Umbilical cord (tissue), 2 donors: ENCODE measurements around the gene LEMD2. TPM values are rescaled to one million over a fixed set of nuclear protein-coding genes. Genes with fewer than 3 reads are reported as not detected.

Experiments used
- DNase-seq: peaks from one replicate; pipeline ENCODE4 v3.0.0-alpha.2; 2015; ENCODE audit warnings: low spot score
- total RNA-seq: library from RNA; depleted of rRNA; stranded (reverse); fragments of >200 nt; gene quantifications from one replicate; pipeline ENCODE4 v1.2.3, GENCODE V29; 2014; ENCODE audit warnings: low replicate concordance; ENCODE audit not compliant: insufficient read depth

Gene LEMD2
- total RNA-seq, 1 donor from 2014 or later: 29.4 TPM

DNA sequence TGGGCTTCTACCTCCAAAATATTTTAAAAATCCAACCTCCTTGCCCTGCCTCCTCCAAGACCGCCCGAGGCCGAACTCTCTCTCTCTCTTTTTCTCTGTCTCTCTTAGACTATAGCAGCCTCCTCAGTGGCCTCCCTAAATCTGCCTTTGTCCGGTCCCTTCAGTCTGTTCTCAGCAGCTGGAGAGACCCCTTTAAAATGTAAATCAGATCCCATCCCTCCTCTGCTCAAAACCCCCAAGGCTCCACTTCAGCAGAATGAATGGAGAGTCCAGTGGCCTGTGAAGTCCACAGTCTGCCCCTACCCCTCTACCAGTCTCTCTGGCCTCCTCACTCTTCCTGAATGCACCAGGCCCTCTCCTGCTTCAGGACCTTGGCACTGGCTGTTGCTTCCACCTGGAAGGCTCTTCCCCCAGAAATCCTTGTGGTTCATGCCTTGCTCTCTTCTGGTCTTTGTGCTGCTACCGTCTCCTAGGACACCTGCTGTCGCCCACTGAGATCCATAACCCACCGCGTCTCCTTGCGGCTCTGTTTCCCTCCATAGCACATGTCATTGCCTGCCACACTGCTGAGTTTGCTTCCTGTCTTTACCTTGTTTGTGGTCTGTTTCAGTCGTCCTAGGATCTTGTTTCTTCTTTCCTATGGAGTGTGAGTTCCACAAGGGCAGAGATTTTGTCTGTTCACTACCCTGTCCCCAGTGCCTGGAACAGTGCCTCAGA is 8.9 kb upstream of the LEMD2 start:
- DNase-seq: no peak

DNA sequence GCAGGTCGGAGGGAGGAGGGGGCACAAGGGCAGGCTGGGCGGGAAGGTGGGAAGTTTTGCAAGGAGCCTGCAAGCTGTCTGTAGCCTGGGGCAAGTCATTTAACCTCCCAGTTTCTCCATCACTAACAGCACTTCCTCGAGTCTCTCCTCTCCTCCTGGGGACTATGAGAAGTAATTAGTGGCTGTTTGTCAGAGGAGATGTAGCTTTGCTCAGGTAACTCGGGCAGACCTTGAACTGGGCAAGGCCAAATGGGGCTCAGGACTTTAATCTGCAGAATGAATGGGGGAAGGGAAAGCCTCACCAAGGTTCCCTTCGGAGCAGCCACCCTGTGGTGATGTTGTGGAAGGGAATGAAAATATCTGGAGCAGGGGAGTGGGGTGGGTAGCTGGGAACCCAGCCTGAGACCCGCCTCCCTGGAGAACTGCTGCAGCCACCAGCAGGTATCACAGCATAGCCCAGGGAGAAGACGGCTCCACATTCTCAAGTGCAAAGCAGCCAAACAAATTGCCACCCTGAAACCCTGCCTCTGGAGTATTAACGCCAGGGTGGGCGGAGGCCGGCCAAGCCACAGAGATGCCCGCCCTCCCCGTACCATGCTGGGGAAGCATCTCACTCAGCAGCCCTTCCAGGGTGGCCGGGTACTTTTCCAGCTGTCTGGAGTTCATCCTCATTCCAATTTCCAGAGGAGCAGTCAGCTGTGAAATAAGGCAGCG is 6.1 kb upstream of the LEMD2 start:
- no peak for DNase-seq

DNA sequence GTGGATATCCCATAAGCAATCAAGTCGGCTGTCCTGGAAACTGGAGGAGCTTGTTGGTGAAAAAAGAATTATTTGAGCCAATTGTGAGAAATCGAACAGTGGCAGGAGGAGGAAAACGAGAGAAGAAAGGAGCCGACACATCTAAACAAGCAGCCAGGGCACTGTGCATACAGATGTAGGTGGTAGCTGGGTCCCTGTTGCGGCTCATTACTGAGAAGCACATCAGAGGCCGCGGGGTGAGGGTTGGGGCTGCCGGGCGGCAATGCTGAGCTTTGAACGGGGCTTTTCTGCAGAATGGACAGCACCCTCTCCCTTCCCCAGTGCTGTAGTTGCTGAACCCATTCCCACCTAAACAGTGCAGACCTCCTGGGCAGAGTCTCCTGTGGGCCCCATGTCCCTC is 4.1 kb upstream of the LEMD2 start:
- DNase-seq: no peak

DNA sequence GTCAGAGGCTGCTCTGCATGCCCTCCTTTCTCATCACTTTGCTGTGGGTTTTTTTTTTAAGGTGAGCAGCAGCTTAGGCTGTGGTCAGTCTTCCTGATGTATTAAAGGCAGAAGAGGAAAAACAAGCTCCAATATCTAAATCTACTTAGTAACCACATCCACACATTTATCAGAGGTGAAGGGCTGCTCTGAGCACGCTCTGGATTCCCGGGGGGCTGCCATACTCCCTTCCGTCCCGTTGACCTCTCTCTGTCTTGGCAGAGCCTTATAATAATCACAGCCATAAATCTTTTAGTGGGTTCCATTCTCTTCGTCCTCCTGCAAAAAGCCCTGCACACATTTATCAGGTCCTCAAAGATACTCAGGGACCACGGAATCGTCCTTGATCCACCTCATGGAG is 2.7 kb upstream of the LEMD2 start:
- DNase-seq: no peak

DNA sequence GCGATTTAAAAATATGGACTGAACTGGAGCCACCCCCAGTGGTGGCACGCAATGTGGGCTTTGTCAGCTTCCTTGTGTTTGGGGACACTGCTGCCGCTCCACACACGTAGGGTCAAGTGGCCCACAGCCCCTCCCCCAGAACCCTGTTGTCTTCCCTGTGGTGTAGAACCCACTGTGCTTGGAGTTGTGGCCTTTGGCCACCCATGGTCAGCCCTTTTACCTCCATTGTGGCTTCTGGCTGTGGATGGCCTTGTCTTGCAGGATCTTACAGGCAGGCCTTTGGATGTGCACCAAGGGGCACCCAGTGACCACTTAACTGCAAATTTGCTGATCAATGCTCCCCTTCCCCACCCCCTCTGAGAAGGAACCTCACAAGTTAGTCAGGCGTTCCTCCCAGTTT is 2.0 kb upstream of the LEMD2 start:
- no peak for DNase-seq

DNA sequence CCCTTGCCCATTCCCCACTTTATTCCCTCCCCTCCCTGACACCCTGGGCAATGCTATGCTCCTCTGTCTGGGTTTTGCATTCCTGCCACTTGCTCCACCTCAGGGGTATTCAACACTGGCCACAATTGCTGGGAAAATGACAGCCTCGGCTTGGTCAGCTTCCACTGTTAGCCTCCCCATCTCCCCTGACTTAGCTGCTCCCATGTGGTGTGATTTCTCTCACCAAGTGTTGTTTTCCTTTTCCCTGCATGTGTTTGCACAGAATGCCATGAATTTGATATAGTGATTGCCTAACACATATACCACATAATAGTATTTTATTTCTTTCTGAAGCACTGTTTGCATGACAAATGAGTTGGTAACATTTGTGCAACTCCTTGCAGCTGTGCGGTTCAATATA is 1.4 kb upstream of the LEMD2 start:
- no peak for DNase-seq

DNA sequence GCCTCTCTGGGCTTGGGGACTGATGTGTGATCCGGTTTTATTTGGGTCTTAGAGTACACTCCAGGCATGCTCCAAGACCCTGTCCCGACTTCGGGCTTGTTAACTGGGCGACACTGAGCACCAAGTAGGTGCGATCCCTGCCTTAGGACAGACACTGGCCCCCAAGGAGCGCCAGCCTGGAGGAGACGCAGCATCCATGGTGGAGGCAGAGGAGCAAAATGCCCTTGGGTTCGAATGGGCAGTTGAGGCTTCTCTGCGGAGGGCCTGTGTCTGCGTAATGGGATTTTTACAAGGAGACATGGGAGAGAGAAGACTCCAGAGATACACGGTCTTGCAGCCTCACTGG is 593 bp upstream of the LEMD2 start:
- DNase-seq: no peak

DNA sequence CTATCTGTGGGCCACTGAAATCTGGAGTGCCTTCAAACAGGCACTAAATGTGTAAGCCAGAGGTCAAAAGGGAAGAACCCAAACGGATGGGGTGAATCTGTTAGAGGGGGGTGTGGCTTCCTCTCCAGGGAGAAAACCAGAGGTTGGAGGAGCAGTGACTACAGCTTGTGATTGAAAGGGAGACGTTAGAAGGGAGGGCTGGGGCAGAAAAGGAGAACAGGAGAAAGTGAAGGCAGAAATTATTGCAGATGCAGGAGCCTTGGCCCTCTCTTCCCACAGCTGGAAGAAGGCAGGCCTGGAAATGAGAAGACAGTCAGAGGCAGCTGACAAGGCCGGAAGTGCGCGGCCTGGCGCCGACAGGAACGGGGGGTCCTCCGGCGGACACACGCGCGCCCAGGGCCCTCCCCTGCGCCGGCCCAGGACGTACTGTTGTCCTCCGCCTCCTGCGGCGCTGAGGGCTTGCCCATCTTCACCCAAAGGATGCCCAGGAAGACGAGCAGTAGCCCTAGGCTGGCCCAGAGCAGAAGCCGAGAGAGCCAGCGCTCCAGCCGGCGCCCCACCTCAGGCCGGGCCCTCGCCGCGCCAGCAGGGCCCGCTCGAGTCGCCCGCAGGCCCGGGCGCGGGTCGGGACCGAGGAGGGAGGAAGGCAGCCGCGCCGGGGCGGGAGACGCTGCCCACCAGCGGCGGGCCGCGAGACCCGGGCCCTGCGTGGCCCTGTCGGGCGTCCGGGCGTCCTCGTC is 806 bp downstream of the LEMD2 start:
- DNase-seq: peak; percentile 81

DNA sequence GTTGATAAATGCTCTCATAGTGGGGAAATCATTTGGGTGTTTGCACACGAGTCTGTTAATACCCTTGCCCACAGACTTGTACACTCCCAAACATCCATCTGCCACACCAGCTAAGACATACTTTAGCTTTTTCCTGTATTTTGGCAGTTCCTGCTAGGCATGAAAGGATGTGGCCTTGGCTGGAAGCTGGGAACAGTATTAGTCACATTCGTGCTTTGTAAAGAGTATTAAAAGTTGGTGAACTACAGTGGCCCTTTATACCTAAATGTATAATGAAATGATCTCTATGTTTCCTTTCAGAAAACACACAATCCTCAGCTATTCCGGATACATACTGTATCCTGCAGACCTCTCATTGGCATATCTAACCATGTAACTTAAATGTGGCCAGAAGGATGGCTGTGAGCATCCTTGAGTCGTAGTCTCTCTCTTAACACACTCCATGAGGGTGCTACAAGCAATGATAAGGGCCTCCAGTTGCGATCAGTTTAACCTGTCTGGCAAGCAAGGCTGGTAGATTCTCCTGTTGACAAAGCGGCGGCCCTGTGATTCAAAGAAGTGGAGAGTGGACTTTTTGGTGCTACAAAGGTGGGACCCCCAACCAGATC is 1.5 kb downstream of the LEMD2 start:
- no peak for DNase-seq

DNA sequence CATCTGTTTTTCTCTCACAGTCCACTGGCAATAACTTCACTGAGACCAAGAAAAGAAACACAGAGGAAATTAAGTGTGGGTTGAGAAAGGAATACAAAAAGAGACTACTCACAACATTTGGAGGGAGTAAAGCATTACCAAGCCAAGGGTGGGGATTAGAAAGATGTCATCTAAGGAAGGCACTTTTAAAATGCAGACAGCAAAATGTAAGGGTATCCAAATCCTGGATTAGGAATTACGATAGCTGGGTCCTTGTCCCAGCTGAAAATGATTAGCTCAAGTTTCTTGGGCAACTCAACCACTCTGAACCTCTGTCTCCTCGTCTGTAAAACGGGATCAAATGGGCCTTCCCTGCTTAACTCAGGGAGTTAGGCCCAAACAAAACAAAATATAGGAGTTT is 2.2 kb downstream of the LEMD2 start:
- DNase-seq: no peak

DNA sequence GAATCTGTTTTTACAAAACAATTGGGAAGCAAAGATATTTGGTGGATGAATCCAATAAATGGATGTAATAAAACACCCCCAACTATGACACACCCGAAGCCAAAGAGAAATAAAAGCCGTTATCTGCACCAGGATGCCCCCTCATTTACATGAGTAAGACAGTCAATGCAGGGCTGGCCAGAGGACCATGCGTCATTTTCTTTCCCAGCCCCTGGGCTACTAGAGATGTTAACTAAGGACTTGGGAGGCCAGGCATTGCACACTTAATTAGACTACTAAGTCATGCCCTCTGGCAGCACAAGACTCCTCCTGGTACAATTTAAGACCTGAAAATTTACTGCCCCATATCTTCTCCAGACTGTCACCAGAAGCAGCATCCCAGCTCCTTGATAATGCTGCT is 3.2 kb downstream of the LEMD2 start:
- DNase-seq: no peak

DNA sequence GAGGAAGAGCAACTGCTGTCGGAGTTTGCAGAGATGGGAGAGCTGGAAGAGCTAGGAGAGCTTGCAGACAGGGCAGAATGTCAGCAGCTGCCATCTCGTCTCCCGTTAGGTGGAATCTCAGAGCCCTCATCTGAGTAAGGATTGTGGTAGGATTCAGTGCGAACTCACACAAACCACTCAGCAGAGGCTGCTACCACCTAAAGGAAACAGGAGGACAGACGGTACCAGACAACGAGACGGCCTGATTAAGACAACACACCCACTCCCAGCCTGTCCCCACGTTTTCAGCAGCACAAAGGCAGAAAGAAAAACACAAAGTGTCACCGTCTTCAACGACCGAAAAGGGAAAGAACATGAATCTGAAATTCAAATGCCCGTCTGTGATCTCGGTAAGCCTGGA is 4.1 kb downstream of the LEMD2 start:
- no peak for DNase-seq

DNA sequence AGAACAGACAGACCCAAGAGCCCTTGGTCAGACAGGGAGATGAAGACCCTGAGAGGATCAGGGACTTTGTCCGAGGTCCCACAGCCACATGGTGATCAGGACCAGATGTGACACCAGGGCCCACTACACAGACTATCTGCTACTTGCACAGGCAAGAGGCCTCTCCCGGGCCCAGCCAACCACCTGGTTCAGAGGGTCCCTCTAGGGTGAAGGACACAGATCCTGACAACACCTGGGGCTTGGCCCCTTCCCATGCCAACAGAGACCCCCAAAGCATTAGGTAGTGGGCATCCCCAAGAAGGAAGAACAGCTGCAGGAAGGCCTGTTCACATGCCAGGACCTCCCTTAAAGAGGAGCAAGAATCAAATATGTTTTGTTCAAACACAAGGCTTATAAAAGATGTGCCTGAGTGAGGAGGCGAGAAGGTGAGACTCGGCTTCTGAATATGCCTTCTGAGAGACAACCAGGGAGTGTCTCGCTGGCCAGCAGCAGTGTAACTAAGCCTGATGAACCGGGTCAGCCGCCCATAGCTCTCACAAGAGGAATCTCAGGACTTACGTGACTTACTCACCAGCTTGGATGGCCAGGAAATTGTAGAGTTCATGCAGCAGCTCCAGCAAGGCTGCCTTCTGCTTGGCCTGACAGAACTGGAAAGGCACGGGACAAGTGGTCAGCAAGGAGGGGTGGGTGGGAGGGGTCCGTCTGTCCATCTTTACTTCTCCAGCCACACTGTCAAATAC is 5.0 kb downstream of the LEMD2 start:
- no peak for DNase-seq

DNA sequence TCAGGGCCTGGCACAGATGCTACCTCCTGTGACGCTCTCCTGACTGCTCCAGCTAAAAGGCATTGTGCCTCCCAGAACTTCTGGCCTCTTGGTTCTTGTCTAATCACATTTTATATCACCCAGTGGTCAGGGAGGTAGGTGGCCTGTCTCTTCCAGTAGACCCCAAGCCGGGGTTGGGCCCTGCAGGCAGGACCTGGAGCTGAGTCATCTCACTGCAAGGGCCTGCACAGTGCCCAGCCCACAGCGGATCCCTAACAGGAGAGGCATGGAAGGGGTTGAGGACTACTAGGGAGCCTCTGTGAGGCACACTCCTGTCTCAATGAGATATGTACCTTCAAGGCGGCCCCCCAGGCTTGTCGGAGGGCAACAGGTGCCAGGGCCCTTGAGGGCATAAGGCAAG is 6.4 kb downstream of the LEMD2 start:
- no peak for DNase-seq

DNA sequence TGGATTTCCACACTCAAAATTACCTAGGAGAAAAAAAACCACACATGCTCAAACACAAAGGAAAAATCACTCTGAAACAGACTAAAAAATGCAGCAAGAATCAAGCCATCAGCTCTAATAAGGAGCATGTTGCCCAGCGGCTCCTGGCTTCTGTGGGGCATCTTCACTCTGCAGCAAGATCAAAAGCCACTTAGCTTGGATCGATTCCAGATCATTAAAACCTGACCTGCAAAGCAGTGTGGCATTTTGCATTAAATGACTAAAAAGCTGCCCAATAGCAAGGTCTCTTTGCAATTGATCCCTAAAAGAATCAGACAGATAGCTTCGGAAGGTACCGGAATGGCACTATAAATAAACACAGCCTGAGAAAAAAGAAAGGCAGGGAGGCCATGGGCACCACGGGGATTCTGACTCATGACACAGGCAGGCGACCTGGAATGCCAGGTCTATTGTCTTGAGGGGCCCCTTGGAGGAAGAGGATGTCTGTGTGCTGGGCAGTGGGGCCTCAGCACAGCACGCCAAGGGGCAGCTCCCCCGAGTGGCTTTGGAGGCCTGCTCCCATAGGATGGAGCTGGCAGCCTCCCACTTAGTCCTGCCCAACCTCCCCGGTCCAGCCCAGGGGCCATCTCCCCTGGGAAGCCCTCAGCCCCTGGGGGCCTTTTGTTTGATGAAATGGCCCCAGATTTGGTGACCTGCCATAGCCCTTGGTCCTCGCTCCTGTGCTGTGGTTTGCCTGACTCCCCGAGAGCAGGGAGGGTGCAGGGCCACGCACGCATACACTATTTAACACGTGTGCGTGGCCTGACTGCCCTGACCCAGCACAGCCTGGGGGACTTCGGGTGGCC is 7.6 kb downstream of the LEMD2 start:
- DNase-seq: no peak

DNA sequence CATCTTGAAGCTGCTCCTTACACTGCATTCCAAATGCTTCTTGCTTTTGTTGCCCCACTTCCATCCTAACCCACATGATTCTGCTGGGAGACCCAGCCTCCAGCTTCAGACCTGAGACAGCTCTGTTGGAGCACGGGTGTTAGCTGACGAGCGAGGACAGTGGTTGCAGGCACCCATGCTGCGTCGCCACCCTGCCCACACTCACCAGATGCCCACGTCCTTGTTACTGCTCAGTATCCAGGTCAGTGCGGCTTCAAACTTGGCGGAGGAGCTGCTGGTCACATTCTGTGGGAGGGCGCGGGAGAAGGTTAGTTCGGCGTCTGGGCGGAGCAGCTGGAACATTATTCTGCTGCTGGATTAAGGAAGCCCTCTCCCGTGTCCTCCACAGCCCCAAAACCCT is 9.0 kb downstream of the LEMD2 start:
- DNase-seq: no peak

DNA sequence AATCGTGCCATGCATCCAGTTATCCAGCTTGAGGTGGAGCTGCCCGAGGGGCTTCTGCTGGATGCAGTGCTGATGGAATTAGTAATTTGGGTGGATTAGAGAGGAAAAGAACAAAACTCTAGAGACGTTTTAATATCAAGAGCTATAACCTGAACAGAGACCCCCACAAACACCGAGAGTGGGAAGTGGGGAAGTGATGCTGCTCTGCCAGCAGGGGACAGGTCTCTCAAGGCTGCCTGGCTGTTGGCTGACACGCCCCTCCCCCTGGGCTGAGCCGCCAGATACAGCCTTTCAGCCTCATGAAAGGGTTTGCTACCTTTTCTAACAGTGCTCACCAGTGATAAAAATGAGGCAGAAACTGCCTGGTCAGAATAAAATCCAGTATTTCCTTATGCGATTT is 9.6 kb downstream of the LEMD2 start:
- DNase-seq: no peak

DNA sequence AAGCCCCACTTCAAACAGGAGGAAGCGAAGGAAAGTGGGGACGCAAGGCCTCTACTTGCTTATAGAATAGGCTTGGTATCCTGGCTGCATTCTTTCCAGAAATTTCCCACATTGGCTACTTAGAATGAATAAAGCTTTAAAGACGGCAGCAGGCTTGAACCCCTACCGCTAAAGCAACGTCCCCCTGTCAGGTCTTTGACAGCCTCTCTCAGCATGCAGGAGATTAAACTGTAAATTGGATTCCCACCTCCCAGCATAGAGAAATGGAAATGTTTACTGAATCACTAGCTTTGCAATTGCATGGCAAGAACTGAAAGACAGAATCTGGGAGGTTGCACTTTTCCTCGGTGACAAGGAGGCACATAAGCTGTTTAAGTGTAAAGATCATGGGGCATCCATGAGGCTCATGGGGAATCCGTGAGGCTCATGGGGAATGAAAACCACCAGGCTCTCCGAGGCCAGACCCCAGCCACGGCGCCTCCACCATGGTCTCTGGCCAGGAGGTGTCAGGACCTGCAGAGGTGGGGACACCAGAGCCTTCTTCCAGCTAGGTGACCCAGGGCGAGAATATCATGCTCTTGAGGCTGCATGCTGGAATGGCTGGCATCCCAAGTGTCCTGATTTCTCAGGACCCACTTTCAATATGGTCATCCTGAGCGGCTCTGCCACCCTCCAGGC is 10.3 kb downstream of the LEMD2 start:
- DNase-seq: no peak

DNA sequence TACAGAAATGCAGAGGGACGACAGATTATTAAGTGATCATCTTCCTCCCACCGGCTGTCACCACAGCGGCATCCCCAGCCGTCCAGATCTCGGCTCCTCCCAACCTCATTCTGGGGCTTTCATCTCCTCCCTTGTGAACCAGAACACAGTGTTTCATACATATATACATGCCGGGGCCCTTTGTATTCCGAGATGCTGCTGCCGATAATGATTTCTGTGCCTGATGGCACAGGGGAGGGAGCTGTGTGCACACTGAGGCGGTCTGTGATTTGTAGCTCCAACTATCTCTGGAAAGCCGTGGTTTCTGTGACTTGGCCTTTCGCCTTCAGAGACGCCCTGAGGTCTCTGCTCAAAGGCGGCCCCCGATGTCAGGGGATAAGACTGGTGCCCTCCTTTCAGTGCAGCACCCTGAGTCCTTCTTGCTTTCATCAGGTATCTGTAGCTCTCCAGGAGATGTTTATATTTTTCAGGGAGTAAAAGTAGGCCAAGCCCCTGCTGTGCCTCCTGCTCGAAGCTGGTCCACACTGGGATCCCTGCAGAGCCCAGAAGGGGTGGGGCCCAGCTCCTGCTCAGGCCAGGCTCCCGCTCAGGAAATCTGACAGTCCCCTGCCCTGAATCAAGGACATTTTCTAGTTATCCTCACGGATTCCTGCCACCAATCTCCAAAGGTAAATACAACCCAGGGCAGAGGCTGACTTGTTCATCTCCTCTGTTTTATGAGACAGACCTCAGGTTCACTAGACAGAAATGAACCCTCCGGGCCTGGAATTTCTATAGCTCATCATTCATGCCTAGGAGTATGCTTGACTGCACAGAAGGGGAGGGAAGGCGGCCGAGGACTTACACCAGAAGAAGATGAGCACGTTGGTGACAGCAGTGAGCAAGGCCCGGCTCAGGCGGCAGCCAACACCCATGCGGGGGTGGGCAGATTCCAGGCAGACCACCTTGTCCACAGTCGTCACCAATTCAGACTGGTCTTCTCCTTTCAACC is 11.2 kb downstream of the LEMD2 start:
- no peak for DNase-seq
